Endodermal cell (in vitro differentiated cells): ENCODE measurements around the gene XRCC6. TPM values are rescaled to one million over a fixed set of nuclear protein-coding genes. Genes with fewer than 3 reads are reported as not detected.

Experiments used
- DNase-seq: peaks from one replicate; pipeline ENCODE4 v3.0.0-alpha.2; 2017
- H3K27ac ChIP-seq: 2 replicates; pipeline ENCODE4 v1.5.1; 2013; ENCODE audit warnings: mild to moderate bottlenecking, low read depth, low read length, moderate library complexity
- H3K27me3 ChIP-seq: 2 replicates; pipeline ENCODE4 v1.6.1; 2013; ENCODE audit warnings: mild to moderate bottlenecking, low read length, moderate library complexity; ENCODE audit not compliant: insufficient read depth, control insufficient read depth, poor library complexity, severe bottlenecking
- H3K36me3 ChIP-seq: 2 replicates; pipeline ENCODE4 v1.7.0; 2013; ENCODE audit warnings: mild to moderate bottlenecking, low read length, moderate library complexity; ENCODE audit not compliant: control insufficient read depth, insufficient read depth
- H3K4me1 ChIP-seq: one replicate; pipeline ENCODE4 v1.7.0; 2013; ENCODE audit warnings: low read length; ENCODE audit not compliant: control insufficient read depth, insufficient read depth
- H3K4me3 ChIP-seq: 2 replicates; pipeline ENCODE4 v1.5.1; 2013; ENCODE audit warnings: mild to moderate bottlenecking, low read length, moderate library complexity
- H3K9ac ChIP-seq: 2 replicates; pipeline ENCODE4 v1.6.1; 2013; ENCODE audit warnings: mild to moderate bottlenecking, low read length, moderate library complexity; ENCODE audit not compliant: poor library complexity, severe bottlenecking; ENCODE audit errors: extremely low read depth
- H3K9me3 ChIP-seq: 2 replicates; pipeline ENCODE4 v1.6.1; 2013; ENCODE audit warnings: mild to moderate bottlenecking, low read length, moderate library complexity; ENCODE audit not compliant: control insufficient read depth
- H3K27ac Mint-ChIP-seq: 2 replicates; pipeline ENCODE4 v1.8.0; 2020; ENCODE audit warnings: mixed read lengths
- H3K27me3 Mint-ChIP-seq: 2 replicates; pipeline ENCODE4 v1.8.0; 2021; ENCODE audit warnings: mild to moderate bottlenecking, mixed read lengths; ENCODE audit not compliant: insufficient read depth
- H3K36me3 Mint-ChIP-seq: 2 replicates; pipeline ENCODE4 v1.8.0; 2020; ENCODE audit warnings: low read depth, mixed read lengths
- H3K4me1 Mint-ChIP-seq: 2 replicates; pipeline ENCODE4 v1.8.0; 2020; ENCODE audit warnings: mixed read lengths
- H3K4me3 Mint-ChIP-seq: 2 replicates; pipeline ENCODE4 v1.8.0; 2020; ENCODE audit warnings: mild to moderate bottlenecking, moderate library complexity, mixed read lengths
- H3K9me3 Mint-ChIP-seq: 2 replicates; pipeline ENCODE4 v1.8.0; 2020; ENCODE audit warnings: mild to moderate bottlenecking, mixed read lengths
- CTCF ChIP-seq: fragments of 200-600 bp; sonication (generic); conservative IDR thresholded peaks from 2 replicates; pipeline ENCODE4 v1.5.0; 2021; ENCODE audit warnings: antibody characterized with exemption, mild to moderate bottlenecking
- WGBS, 2 experiments: methylation state at CpG; one replicate each; pipeline versions ENCODE4 v1.1.5 to v1.1.7; 2013; ENCODE audit warnings: missing lambda C conversion rate in 2 of 2, mixed read lengths in 1 of 2; ENCODE audit not compliant: insufficient coverage in 1 of 2, insufficient read length in 1 of 2; 5-methylcytosine and 5-hydroxymethylcytosine counted together
- total RNA-seq, 2 donors: library from RNA; stranded (reverse); fragmentation: NEBNext Ultra II Directional in 1 of 2; extraction: Animal tissue kit (Norgen Biotek cat#: 25700) in 1 of 2; gene quantifications; 2 replicates in 1 of 2; 3 replicates in 1 of 2; pipeline ENCODE4 v1.2.1, GENCODE V29; 2021

Gene XRCC6
- total RNA-seq, 2 donors from 2014 or later: 345 to 387 TPM

DNA sequence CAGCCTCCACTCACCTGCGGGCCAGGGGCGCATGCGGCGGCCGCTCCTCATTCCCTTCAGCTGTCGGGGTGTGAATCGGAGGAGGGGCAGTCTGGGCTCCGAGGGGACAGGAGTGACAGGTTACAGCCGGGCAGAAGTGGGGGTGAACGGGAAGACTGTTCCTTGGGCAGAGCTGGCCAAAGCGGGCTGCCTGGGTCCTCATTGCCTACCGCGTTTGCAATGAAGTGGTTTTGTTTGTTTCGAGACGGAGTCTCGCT lies 78.9 kb downstream of the XRCC6 start:
- no peak overlapping the region for H3K27ac ChIP-seq
- no peak for TF ChIP-seq CTCF
- peaks cover 4% of the 10 kb centered on the region for H3K4me1 ChIP-seq
- H3K9ac ChIP-seq: no peak overlapping the region
- H3K36me3 Mint-ChIP-seq: peaks cover 3% of the 10 kb centered on the region
- no peaks in the 10 kb centered on the region for H3K27me3 ChIP-seq
- no peak overlapping the region for H3K4me3 ChIP-seq
- no peak overlapping the region for H3K4me3 Mint-ChIP-seq
- peaks cover 37% of the 10 kb centered on the region for H3K27me3 Mint-ChIP-seq
- H3K4me1 Mint-ChIP-seq: peaks cover 4% of the 10 kb centered on the region
- WGBS, 2 experiments: 94 to 96% methylated on average over 12 to 16 of the region's 16 CpGs
- H3K36me3 ChIP-seq: no peaks in the 10 kb centered on the region
- H3K9me3 ChIP-seq: no peaks in the 10 kb centered on the region
- peaks cover 6% of the 10 kb centered on the region for H3K9me3 Mint-ChIP-seq
- DNase-seq: no peak
- no peak overlapping the region for H3K27ac Mint-ChIP-seq

DNA sequence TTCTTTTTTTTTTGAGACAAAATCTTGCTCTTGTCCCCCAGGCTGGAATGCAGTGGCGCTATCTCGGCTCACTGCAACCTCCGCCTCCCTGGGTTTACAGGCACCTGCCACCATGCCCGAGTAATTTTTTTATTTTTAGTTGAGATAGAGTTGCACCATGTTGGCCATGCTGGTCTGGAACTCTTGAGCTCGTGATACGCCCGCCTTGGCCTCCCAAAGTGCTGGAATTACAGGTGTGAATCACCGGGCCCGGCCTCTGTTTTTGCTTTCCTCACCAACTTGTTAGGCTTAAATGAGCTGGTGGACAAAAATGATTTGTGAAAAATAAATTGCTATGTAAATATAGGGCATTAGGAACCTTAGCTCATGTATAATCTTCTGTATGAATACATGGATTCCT lies 81.7 kb downstream of the XRCC6 start:
- Mint-ChIP-seq H3K4me1 (peaks cover 2% of the 10 kb centered on the region), H3K9me3 (peaks cover 6% of the 10 kb centered on the region), H3K4me3 (no peak overlapping the region), H3K27ac (no peak overlapping the region), H3K36me3 (peaks cover 3% of the 10 kb centered on the region), H3K27me3 (peaks cover 44% of the 10 kb centered on the region)
- no peak overlapping the region for H3K4me3 ChIP-seq
- H3K9me3 ChIP-seq: no peaks in the 10 kb centered on the region
- 92 to 95% methylated on average over 6 to 9 of the region's 9 CpGs for WGBS, 2 experiments
- H3K4me1 ChIP-seq: peaks cover under 1% of the 10 kb centered on the region
- no peak overlapping the region for H3K9ac ChIP-seq
- no peak for TF ChIP-seq CTCF
- no peak for DNase-seq
- no peaks in the 10 kb centered on the region for H3K36me3 ChIP-seq
- no peaks in the 10 kb centered on the region for H3K27me3 ChIP-seq
- no peak overlapping the region for H3K27ac ChIP-seq

DNA sequence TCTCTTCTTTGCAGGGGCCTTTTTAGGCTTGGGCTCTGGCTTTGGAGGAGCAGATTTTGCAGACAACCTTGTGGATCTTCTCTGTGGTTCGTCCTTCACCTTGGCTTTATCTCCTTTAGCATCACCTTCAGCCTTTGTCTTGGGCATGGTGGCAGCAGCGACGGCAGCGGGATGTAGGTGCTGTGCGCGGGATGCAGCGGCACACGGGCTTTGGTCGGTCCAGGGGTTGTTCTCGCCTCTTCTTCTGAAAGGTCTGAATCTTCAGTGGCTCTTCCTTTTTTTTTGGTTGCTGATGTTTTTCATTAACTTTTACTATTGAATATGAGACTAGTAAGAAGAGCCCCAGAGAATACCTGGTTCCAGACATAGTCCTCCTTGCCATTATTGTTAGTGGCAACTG lies 88.2 kb downstream of the XRCC6 start:
- WGBS, 2 experiments: 93 to 95% methylated on average over 8 to 10 of the region's 10 CpGs
- H3K27ac ChIP-seq: no peak overlapping the region
- no peak overlapping the region for H3K9ac ChIP-seq
- H3K27me3 Mint-ChIP-seq: peaks cover 27% of the 10 kb centered on the region
- H3K4me1 Mint-ChIP-seq: no peaks in the 10 kb centered on the region
- H3K27ac Mint-ChIP-seq: no peak overlapping the region
- no peaks in the 10 kb centered on the region for H3K36me3 ChIP-seq
- H3K4me1 ChIP-seq: no peaks in the 10 kb centered on the region
- no peaks in the 10 kb centered on the region for H3K36me3 Mint-ChIP-seq
- H3K9me3 Mint-ChIP-seq: no peaks in the 10 kb centered on the region
- TF ChIP-seq CTCF: no peak
- DNase-seq: no peak
- H3K9me3 ChIP-seq: no peaks in the 10 kb centered on the region
- H3K4me3 ChIP-seq: no peak overlapping the region
- H3K27me3 ChIP-seq: no peaks in the 10 kb centered on the region
- no peak overlapping the region for H3K4me3 Mint-ChIP-seq
